Progenitor cell of endocrine pancreas (in vitro differentiated cells): Measurements from ENCODE around the gene GRIA3. TPM values are rescaled to one million over a fixed set of nuclear protein-coding genes. Genes with fewer than 3 reads are reported as not detected.
"Not testable (repeated sequence)": the region's sequence is repeated elsewhere in the genome, so short reads cannot be mapped to it uniquely, and the experiment has no call there.

ENCODE experiments used
- DNase-seq: peaks from one replicate; pipeline ENCODE4 v3.0.0; 2021; ENCODE audit warnings: low spot score; ENCODE audit not compliant: unreplicated experiment
- H3K27ac Mint-ChIP-seq: 2 replicates; pipeline ENCODE4 v1.8.0; 2021; ENCODE audit warnings: mild to moderate bottlenecking, moderate library complexity, mixed read lengths
- H3K27me3 Mint-ChIP-seq: 2 replicates; pipeline ENCODE4 v1.8.0; 2021; ENCODE audit warnings: mixed read lengths
- H3K36me3 Mint-ChIP-seq: 2 replicates; pipeline ENCODE4 v1.8.0; 2022; ENCODE audit warnings: mixed read lengths; ENCODE audit not compliant: insufficient read depth
- H3K4me1 Mint-ChIP-seq: 2 replicates; pipeline ENCODE4 v1.8.0; 2021; ENCODE audit warnings: low read depth, mixed read lengths
- H3K4me3 Mint-ChIP-seq: 2 replicates; pipeline ENCODE4 v1.8.0; 2021; ENCODE audit warnings: low read depth, mild to moderate bottlenecking, moderate library complexity, mixed read lengths
- H3K9me3 Mint-ChIP-seq: 2 replicates; pipeline ENCODE4 v1.8.0; 2021; ENCODE audit warnings: low read depth, mixed read lengths
- total RNA-seq: library from RNA; stranded (reverse); gene quantifications from 2 replicates; pipeline ENCODE4 v1.2.1, GENCODE V29; 2021
- TF ChIP-seq, protein P1 (sequence below): fragments of 200-600 bp; sonication (generic); IDR thresholded peaks from one replicate; pipeline ENCODE4 v1.5.0; 2021; ENCODE audit warnings: antibody characterized with exemption, mild to moderate bottlenecking; ENCODE audit not compliant: unreplicated experiment

GRIA3 gene
- total RNA-seq, 1 donor from 2014 or later: 2.5 TPM

DNA sequence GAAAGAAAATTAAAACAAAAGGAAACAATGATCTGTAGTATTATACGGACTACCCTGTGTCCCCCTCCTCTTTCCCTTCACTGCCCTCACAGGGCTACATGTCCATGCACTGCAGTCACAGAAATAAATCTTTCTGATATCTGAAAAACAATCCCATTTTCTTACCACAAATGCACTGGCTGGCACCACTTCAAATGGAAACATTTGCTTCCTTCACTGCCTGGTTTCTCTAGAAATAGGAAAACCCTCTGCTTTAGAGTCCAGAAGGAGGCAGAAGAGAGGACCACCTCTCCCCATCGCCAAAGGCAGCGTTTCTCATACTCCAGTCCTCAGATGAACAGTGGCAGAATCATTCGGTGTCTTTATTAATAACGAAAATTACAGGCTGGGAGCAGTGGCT, 98.2 kb downstream of the GRIA3 start:
- no peak for DNase-seq
- H3K36me3 Mint-ChIP-seq: no peaks in the 10 kb centered on the region
- H3K27me3 Mint-ChIP-seq: no peaks in the 10 kb centered on the region
- TF ChIP-seq, protein P1, sequence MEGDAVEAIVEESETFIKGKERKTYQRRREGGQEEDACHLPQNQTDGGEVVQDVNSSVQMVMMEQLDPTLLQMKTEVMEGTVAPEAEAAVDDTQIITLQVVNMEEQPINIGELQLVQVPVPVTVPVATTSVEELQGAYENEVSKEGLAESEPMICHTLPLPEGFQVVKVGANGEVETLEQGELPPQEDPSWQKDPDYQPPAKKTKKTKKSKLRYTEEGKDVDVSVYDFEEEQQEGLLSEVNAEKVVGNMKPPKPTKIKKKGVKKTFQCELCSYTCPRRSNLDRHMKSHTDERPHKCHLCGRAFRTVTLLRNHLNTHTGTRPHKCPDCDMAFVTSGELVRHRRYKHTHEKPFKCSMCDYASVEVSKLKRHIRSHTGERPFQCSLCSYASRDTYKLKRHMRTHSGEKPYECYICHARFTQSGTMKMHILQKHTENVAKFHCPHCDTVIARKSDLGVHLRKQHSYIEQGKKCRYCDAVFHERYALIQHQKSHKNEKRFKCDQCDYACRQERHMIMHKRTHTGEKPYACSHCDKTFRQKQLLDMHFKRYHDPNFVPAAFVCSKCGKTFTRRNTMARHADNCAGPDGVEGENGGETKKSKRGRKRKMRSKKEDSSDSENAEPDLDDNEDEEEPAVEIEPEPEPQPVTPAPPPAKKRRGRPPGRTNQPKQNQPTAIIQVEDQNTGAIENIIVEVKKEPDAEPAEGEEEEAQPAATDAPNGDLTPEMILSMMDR: no peak
- no peak overlapping the region for H3K27ac Mint-ChIP-seq
- H3K4me1 Mint-ChIP-seq: no peaks in the 10 kb centered on the region
- H3K4me3 Mint-ChIP-seq: no peak overlapping the region
- H3K9me3 Mint-ChIP-seq: peaks cover 36% of the 10 kb centered on the region

- not testable (repeated sequence) for DNase-seq
Measured at GRCh38 chrX:123283407-123283806, 99.3 kb downstream of the GRIA3 start.

GRCh38 chrX:123291623-123292022, 107.5 kb downstream of the GRIA3 start:
- Mint-ChIP-seq H3K4me3 (no peak overlapping the region), H3K27ac (no peak overlapping the region), H3K27me3 (no peaks in the 10 kb centered on the region), H3K9me3 (peaks cover 24% of the 10 kb centered on the region), H3K36me3 (peaks cover 1% of the 10 kb centered on the region), H3K4me1 (no peaks in the 10 kb centered on the region)
- DNase-seq: no peak
- TF ChIP-seq, protein P1: no peak

More at GRCh38 chrX:123283407-123283806, 99.3 kb downstream of the GRIA3 start:
- H3K4me3 Mint-ChIP-seq, H3K27ac Mint-ChIP-seq, H3K36me3 Mint-ChIP-seq, H3K27me3 Mint-ChIP-seq, H3K4me1 Mint-ChIP-seq: not testable (repeated sequence)
- H3K9me3 Mint-ChIP-seq: peaks cover 41% of the 10 kb centered on the region

DNA sequence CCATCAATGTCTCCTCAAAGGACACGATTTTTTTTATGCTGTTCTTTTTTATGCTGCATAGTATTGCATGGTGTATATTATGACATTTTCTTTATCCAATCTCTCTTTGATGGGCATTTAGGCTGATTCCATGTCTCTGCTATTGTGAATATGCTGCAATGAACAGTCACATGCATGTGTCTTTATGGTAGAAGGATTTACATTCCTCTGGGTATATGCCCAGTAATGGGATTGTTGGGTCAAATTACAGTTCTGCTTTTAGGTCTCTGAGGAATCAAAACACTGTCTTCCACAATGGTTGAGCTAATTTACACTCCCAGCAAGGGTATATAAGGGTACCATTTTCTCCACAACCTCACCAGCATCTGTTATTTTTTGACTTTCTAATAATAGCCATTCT, 113.9 kb downstream of the GRIA3 start:
- Mint-ChIP-seq H3K4me3 (no peak overlapping the region), H3K36me3 (no peaks in the 10 kb centered on the region), H3K9me3 (peaks cover 13% of the 10 kb centered on the region), H3K27me3 (no peaks in the 10 kb centered on the region), H3K27ac (no peak overlapping the region), H3K4me1 (no peaks in the 10 kb centered on the region)
- TF ChIP-seq, protein P1: no peak
- DNase-seq: no peak

- no peak for DNase-seq
- H3K27me3 Mint-ChIP-seq: no peaks in the 10 kb centered on the region
- no peak overlapping the region for H3K27ac Mint-ChIP-seq
- peaks cover 13% of the 10 kb centered on the region for H3K9me3 Mint-ChIP-seq
- H3K4me3 Mint-ChIP-seq: no peak overlapping the region
- TF ChIP-seq, protein P1: no peak
- no peaks in the 10 kb centered on the region for H3K4me1 Mint-ChIP-seq
- no peaks in the 10 kb centered on the region for H3K36me3 Mint-ChIP-seq
Measured at GRCh38 chrX:123303429-123303828, 119.4 kb downstream of the GRIA3 start.

GRCh38 chrX:123308658-123309057, 124.6 kb downstream of the GRIA3 start:
- TF ChIP-seq, protein P1: no peak
- no peak overlapping the region for H3K27ac Mint-ChIP-seq
- H3K9me3 Mint-ChIP-seq: peaks cover 10% of the 10 kb centered on the region
- H3K4me3 Mint-ChIP-seq: no peak overlapping the region
- no peak for DNase-seq
- H3K27me3 Mint-ChIP-seq: no peaks in the 10 kb centered on the region
- H3K4me1 Mint-ChIP-seq: no peaks in the 10 kb centered on the region
- H3K36me3 Mint-ChIP-seq: no peaks in the 10 kb centered on the region
